ENCODE measurements around the gene GPC1. TPM values are rescaled to one million over a fixed set of nuclear protein-coding genes. Genes with fewer than 3 reads are reported as not detected.
"Not testable (repeated sequence)": the region's sequence is repeated elsewhere in the genome, so short reads cannot be mapped to it uniquely, and the experiment has no call there.

The GPC1 gene
- total RNA-seq, result 177 TPM
- long read RNA-seq, transcript GPC1-201 (9 exons, 3,713 nt), result major isoform, 298 of 488 reads
- long read RNA-seq, partial matches to known transcripts, result 187 of 488 reads
- long read RNA-seq, other reads (novel, unspliced or antisense), result 3 of 488 reads

GRCh38 chr2:240435457-240435947, at the start of gene GPC1:
GPC1 (plus strand) TSS chr2:240435663; CDS start chr2:240435919, 256 bp downstream.
- DNase-seq, result peak; percentile 88
- intact Hi-C loops (cut with micrococcal nuclease), result loop anchor here (5.0 kb wide), 1 partner anchor 203 kb away; no protein-coding TSS in a partner anchor
- ATAC-seq, result peak; percentile 68

GRCh38 chr2:240386326-240386725, 49.1 kb upstream of the GPC1 start:
- intact Hi-C loops (cut with micrococcal nuclease), result no loop called here
- peak; percentile 15 for DNase-seq
- no peak for ATAC-seq

GRCh38 chr2:240386743-240387142, 48.7 kb upstream of the GPC1 start:
- DNase-seq; ATAC-seq; intact Hi-C loops (cut with micrococcal nuclease): not testable (repeated sequence)

GRCh38 chr2:240387325-240387668, 48.2 kb upstream of the GPC1 start:
- ATAC-seq, result no peak
- DNase-seq, result no peak
- intact Hi-C loops (cut with micrococcal nuclease), result no loop called here

- DNase-seq (peak; percentile 63), ATAC-seq (peak; percentile 70)
- intact Hi-C loops (cut with micrococcal nuclease), result no loop called here
Measured at GRCh38 chr2:240387669-240388358, 47.6 kb upstream of the GPC1 start.

GRCh38 chr2:240388471-240389301, 46.8 kb upstream of the GPC1 start:
- DNase-seq, result peak; percentile 28
- no peak for ATAC-seq
- intact Hi-C loops (cut with micrococcal nuclease), result no loop called here

GRCh38 chr2:240389302-240389805, 46.1 kb upstream of the GPC1 start:
- ATAC-seq (no peak), DNase-seq (peak; percentile 13)
- intact Hi-C loops (cut with micrococcal nuclease), result no loop called here

GRCh38 chr2:240390091-240391073, 45.1 kb upstream of the GPC1 start:
- intact Hi-C loops (cut with micrococcal nuclease), result no loop called here
- no peak for ATAC-seq
- DNase-seq, result peak; percentile 18

GRCh38 chr2:240391111-240392051, 44.1 kb upstream of the GPC1 start:
- no peak for ATAC-seq
- intact Hi-C loops (cut with micrococcal nuclease), result no loop called here
- peak; percentile 16 for DNase-seq

- no peak for ATAC-seq
- intact Hi-C loops (cut with micrococcal nuclease), result no loop called here
- DNase-seq, result peak; percentile 23
Measured at GRCh38 chr2:240392084-240392947, 43.1 kb upstream of the GPC1 start.

GRCh38 chr2:240392948-240393830, 42.3 kb upstream of the GPC1 start:
- intact Hi-C loops (cut with micrococcal nuclease), result no loop called here
- peak; percentile 12 for DNase-seq
- ATAC-seq, result no peak

GRCh38 chr2:240393831-240394410, 41.5 kb upstream of the GPC1 start:
- ATAC-seq (no peak), DNase-seq (no peak)
- intact Hi-C loops (cut with micrococcal nuclease), result no loop called here

GRCh38 chr2:240394549-240394948, 40.9 kb upstream of the GPC1 start:
- no peak for DNase-seq
- intact Hi-C loops (cut with micrococcal nuclease), result no loop called here
- ATAC-seq, result no peak

- peak; percentile 8 for DNase-seq
- intact Hi-C loops (cut with micrococcal nuclease), result no loop called here
- ATAC-seq, result no peak
Measured at GRCh38 chr2:240395448-240395847, 40.0 kb upstream of the GPC1 start.

GRCh38 chr2:240395896-240396622, 39.4 kb upstream of the GPC1 start:
- intact Hi-C loops (cut with micrococcal nuclease), result no loop called here
- no peak for ATAC-seq
- DNase-seq, result peak; percentile 18

Measured in left ventricle myocardium superior (tissue), 1 donor.